H1 (cell line): ENCODE results near the gene MGMT. TPM values are rescaled to one million over a fixed set of nuclear protein-coding genes. Genes with fewer than 3 reads are reported as not detected.

Experiments
- CTCF ChIA-PET: fragments of 300-600 bp; sonication (Branson Sonifier 250); formaldehyde crosslinking; loops from one replicate; lab custom pipeline; 2021; ENCODE audit not compliant: partially characterized antibody; lab: Charles Lee
- POLR2A ChIA-PET: fragments of 300-600 bp; sonication (Branson Sonifier 250); formaldehyde crosslinking; loops from one replicate; lab custom pipeline; 2021; ENCODE audit warnings: inconsistent platforms; ENCODE audit not compliant: partially characterized antibody; lab: Charles Lee
- DNase-seq, 2 experiments: peaks; one replicate each; pipeline versions ENCODE4 v3.0.0 to v3.0.0-alpha.2; 2010 to 2022; ENCODE audit warnings: low spot score in 2 of 2, low read depth in 1 of 2, mixed read lengths in 1 of 2
- FAIRE-seq: peaks from 2 replicates; lab custom pipeline; 2011; peaks lifted over from hg19 to GRCh38; lab: Jason Lieb, UNC
- H2AFZ ChIP-seq: 2 replicates; pipeline ENCODE4 v1.8.1; 2012; ENCODE audit warnings: low read length, inconsistent platforms
- H2AK5ac ChIP-seq: 2 replicates; pipeline ENCODE4 v1.6.1; 2013; ENCODE audit warnings: low read depth, low read length
- H2BK120ac ChIP-seq: replicated peaks from 2 replicates; pipeline ENCODE3; 2013; ENCODE audit warnings: low read depth, low read length, inconsistent platforms
- H2BK12ac ChIP-seq: 2 replicates; pipeline ENCODE4 v1.6.1; 2013; ENCODE audit warnings: low read depth, low read length
- H2BK15ac ChIP-seq: 2 replicates; pipeline ENCODE4 v1.6.1; 2013; ENCODE audit warnings: low read length
- H2BK20ac ChIP-seq: 2 replicates; pipeline ENCODE4 v1.6.1; 2013; ENCODE audit warnings: low read length
- H2BK5ac ChIP-seq: 2 replicates; pipeline ENCODE4 v1.6.1; 2013; ENCODE audit warnings: low read depth, low read length
- H3K14ac ChIP-seq: 2 replicates; pipeline ENCODE4 v1.6.1; 2013; ENCODE audit warnings: inconsistent platforms; ENCODE audit not compliant: insufficient read length
- H3K18ac ChIP-seq: 2 replicates; pipeline ENCODE4 v1.6.1; 2013; ENCODE audit warnings: low read length; ENCODE audit errors: extremely low read depth
- H3K23ac ChIP-seq: 2 replicates; pipeline ENCODE4 v1.6.1; 2013; ENCODE audit warnings: inconsistent platforms; ENCODE audit not compliant: insufficient read length
- H3K23me2 ChIP-seq: 2 replicates; pipeline ENCODE4 v1.6.1; 2013; ENCODE audit warnings: low read depth, low read length
- H3K27ac ChIP-seq: 2 replicates; pipeline ENCODE4 v1.6.1; 2011; ENCODE audit warnings: low read depth, low read length, inconsistent platforms
- H3K27me3 ChIP-seq, 4 experiments: replicated peaks in 1 of 4; 1 replicate in 1 of 4; 2 replicates in 3 of 4; pipeline versions ENCODE4 v1.6.1 to v1.8.1; 2011 to 2013; ENCODE audit warnings: low read length in 3 of 4, mild to moderate bottlenecking in 3 of 4, inconsistent platforms in 2 of 4, mixed read lengths in 2 of 4, moderate library complexity in 1 of 4; ENCODE audit not compliant: control insufficient read depth in 3 of 4, insufficient read depth in 3 of 4; ENCODE audit errors: extremely low read depth in 1 of 4
- H3K36me3 ChIP-seq, 4 experiments: 2 replicates each; pipeline versions ENCODE4 v1.6.1 to v1.8.1; 2011 to 2013; ENCODE audit warnings: mild to moderate bottlenecking in 4 of 4, low read length in 3 of 4, moderate library complexity in 2 of 4, control low read depth in 1 of 4, inconsistent platforms in 1 of 4; ENCODE audit not compliant: insufficient read depth in 4 of 4, control insufficient read depth in 2 of 4
- H3K4ac ChIP-seq: replicated peaks from 2 replicates; pipeline ENCODE3; 2013; ENCODE audit warnings: low read length, low read depth, mixed read lengths, inconsistent platforms; ENCODE audit not compliant: insufficient read length
- H3K4me1 ChIP-seq, 4 experiments: replicated peaks in 1 of 4; 1 replicate in 1 of 4; 2 replicates in 3 of 4; pipeline versions ENCODE4 v1.6.1 to v1.8.1; 2011 to 2013; ENCODE audit warnings: low read length in 3 of 4, inconsistent platforms in 2 of 4, mixed read lengths in 1 of 4; ENCODE audit not compliant: insufficient read depth in 4 of 4, control insufficient read depth in 3 of 4
- H3K4me2 ChIP-seq, 2 experiments: 2 replicates each; pipeline versions ENCODE4 v1.6.1 to v1.8.1; 2011 to 2013; ENCODE audit warnings: low read depth in 2 of 2, low read length in 2 of 2, control low read depth in 1 of 2, inconsistent platforms in 1 of 2, mild to moderate bottlenecking in 1 of 2; ENCODE audit not compliant: insufficient read depth in 1 of 2
- H3K4me3 ChIP-seq, 4 experiments: fragments of 200-600, 300-600 bp in 1 of 4; sonication (generic), shearing (Covaris generic), sonication (Bioruptor Twin) in 1 of 4; 2 replicates each; pipeline versions ENCODE4 v1.5.1 to v1.8.1; 2011 to 2016; ENCODE audit warnings: low read length in 4 of 4, low read depth in 3 of 4, control low read depth in 2 of 4, inconsistent platforms in 2 of 4, mild to moderate bottlenecking in 2 of 4, mixed read lengths in 1 of 4, moderate library complexity in 1 of 4; ENCODE audit not compliant: insufficient read depth in 2 of 4; ENCODE audit errors: extremely low read depth in 1 of 4
- H3K56ac ChIP-seq: replicated peaks from 2 replicates; pipeline ENCODE3; 2013; ENCODE audit warnings: low read depth, mild to moderate bottlenecking, mixed read lengths, low read length, inconsistent platforms; ENCODE audit not compliant: insufficient read length
- H3K79me1 ChIP-seq: 2 replicates; pipeline ENCODE4 v1.6.1; 2013; ENCODE audit warnings: low read depth, low read length, control low read depth
- H3K79me2 ChIP-seq, 2 experiments: 2 replicates each; pipeline versions ENCODE4 v1.6.1 to v1.8.1; 2012 to 2013; ENCODE audit warnings: low read length in 2 of 2, mild to moderate bottlenecking in 2 of 2, inconsistent platforms in 1 of 2; ENCODE audit not compliant: insufficient read depth in 2 of 2, control insufficient read depth in 1 of 2
- H3K9ac ChIP-seq, 4 experiments: replicated peaks in 1 of 4; 1 replicate in 1 of 4; 2 replicates in 3 of 4; pipeline versions ENCODE4 v1.6.1 to v1.8.1; 2011 to 2013; ENCODE audit warnings: low read depth in 3 of 4, low read length in 3 of 4, control low read depth in 2 of 4, mild to moderate bottlenecking in 2 of 4, moderate library complexity in 2 of 4, inconsistent platforms in 1 of 4; ENCODE audit errors: extremely low read depth in 1 of 4
- H3K9me3 ChIP-seq, 2 experiments: 2 replicates each; pipeline versions ENCODE4 v1.6.1 to v1.8.1; 2012 to 2013; ENCODE audit warnings: mild to moderate bottlenecking in 2 of 2, moderate library complexity in 2 of 2, control low read depth in 1 of 2, inconsistent platforms in 1 of 2, low read depth in 1 of 2, low read length in 1 of 2, mixed read lengths in 1 of 2; ENCODE audit not compliant: insufficient read depth in 2 of 2
- H4K20me1 ChIP-seq, 2 experiments: replicated peaks in 1 of 2; 2 replicates each; pipeline versions ENCODE3 to v1.8.1; 2011 to 2013; ENCODE audit warnings: inconsistent platforms in 2 of 2, low read length in 2 of 2, mild to moderate bottlenecking in 1 of 2; ENCODE audit not compliant: insufficient read depth in 2 of 2, control insufficient read depth in 1 of 2
- H4K5ac ChIP-seq: 2 replicates; pipeline ENCODE4 v1.6.1; 2013; ENCODE audit warnings: low read length, low read depth, mixed read lengths, inconsistent platforms; ENCODE audit not compliant: insufficient read length
- H4K8ac ChIP-seq: 2 replicates; pipeline ENCODE4 v1.8.0; 2013; ENCODE audit warnings: mild to moderate bottlenecking, moderate library complexity, low read length, inconsistent platforms; ENCODE audit not compliant: insufficient read depth; ENCODE audit errors: extremely low read depth
- H4K91ac ChIP-seq: replicated peaks from 2 replicates; pipeline ENCODE3; 2013; ENCODE audit warnings: low read length, mixed read lengths, inconsistent platforms; ENCODE audit not compliant: insufficient read length
- ATF2 ChIP-seq: IDR thresholded peaks from 2 replicates; pipeline ENCODE4 v1.6.1; 2012; ENCODE audit warnings: low read length, inconsistent platforms
- CBX5 ChIP-seq: fragments of 300-800, 300-1000 bp; sonication (generic); IDR thresholded peaks from 2 replicates; pipeline ENCODE4 v1.7.1; 2016; ENCODE audit warnings: antibody characterized with exemption, low read length, low read depth
- MAFK ChIP-seq: IDR thresholded peaks from 2 replicates; pipeline ENCODE4 v1.6.1; 2012; ENCODE audit warnings: low read depth, mild to moderate bottlenecking, improper control_type of control experiment, low read length
- SP1 ChIP-seq: IDR thresholded peaks from 2 replicates; pipeline ENCODE4 v1.6.1; 2011; ENCODE audit warnings: low read depth, low read length
- SP2 ChIP-seq: IDR thresholded peaks from 2 replicates; pipeline ENCODE4 v1.6.1; 2012; ENCODE audit warnings: mild to moderate bottlenecking, low read length, inconsistent platforms
- TAF7 ChIP-seq: optimal IDR thresholded peaks from 2 replicates; pipeline ENCODE3; 2011; ENCODE audit warnings: low read depth, mild to moderate bottlenecking, inconsistent platforms, low read length, moderate library complexity, borderline replicate concordance
- TBP ChIP-seq: IDR thresholded peaks from 2 replicates; pipeline ENCODE4 v1.6.1; 2011; ENCODE audit warnings: low read depth, low read length, improper control_type of control experiment
- USF2 ChIP-seq: IDR thresholded peaks from 2 replicates; pipeline ENCODE4 v1.6.1; 2011; ENCODE audit warnings: low read length, improper control_type of control experiment
- YY1 ChIP-seq: IDR thresholded peaks from 2 replicates; pipeline ENCODE4 v1.6.1; 2011; ENCODE audit warnings: low read depth, mild to moderate bottlenecking, low read length
- WGBS, 2 experiments: shearing (Covaris generic) in 1 of 2; methylation state at CpG; one replicate each; pipeline versions ENCODE4 v1.1.6 to v1.1.7; 2013 to 2015; ENCODE audit warnings: low lambda C conversion rate in 2 of 2, mixed read lengths in 2 of 2, inconsistent platforms in 1 of 2, low coverage in 1 of 2, missing lambda C conversion rate in 1 of 2; ENCODE audit not compliant: insufficient replicate concordance in 2 of 2, insufficient coverage in 1 of 2, insufficient read length in 1 of 2; ENCODE audit errors: extremely low coverage in 1 of 2, missing lambda C conversion rate in 1 of 2; 5-methylcytosine and 5-hydroxymethylcytosine counted together
- polyA plus RNA-seq, 7 experiments: library from polyadenylated mRNA; depleted of rRNA in 3 of 7; stranded (reverse) in 5 of 7; unstranded in 2 of 7; fragments of >200 nt in 5 of 7; fragments of 200-250 nt in 2 of 7; gene quantifications; 1 replicate in 5 of 7; 2 replicates in 1 of 7; 4 replicates in 1 of 7; pipeline versions ENCODE4 v1.2.1 to v1.2.3, GENCODE V29; 2011 to 2013; ENCODE audit warnings: missing spikeins in 2 of 7, mixed read lengths in 2 of 7
- total RNA-seq: library from RNA; stranded (reverse); fragmentation: NEBNext Ultra II Directional; extraction: Animal tissue kit (Norgen Biotek cat#: 25700); gene quantifications from 2 replicates; pipeline ENCODE4 v1.2.1, GENCODE V29; 2021

The MGMT gene
- total and polyA plus RNA-seq, 2 of the 8 experiments (the other 6 are each of a cell fraction or from before 2014, with no cell fraction given) = 9.9 to 10.7 TPM

GRCh38 chr10:129594811-129595210 lies 127.8 kb downstream of the MGMT start:
- H3K56ac ChIP-seq = no peak overlapping the region
- H2AFZ ChIP-seq = no peak overlapping the region
- no peaks in the 10 kb centered on the region for H3K27me3 ChIP-seq
- no peak overlapping the region for H4K5ac ChIP-seq
- no peak overlapping the region; the same call in 1 of the 2 replicates for H2BK5ac ChIP-seq
- no peaks in the 10 kb centered on the region for H3K79me2 ChIP-seq
- H3K14ac ChIP-seq = no peak overlapping the region
- H3K4me1 ChIP-seq = no peaks in the 10 kb centered on the region
- DNase-seq = no peak
- no peak overlapping the region for H3K4ac ChIP-seq
- H3K79me1 ChIP-seq = no peaks in the 10 kb centered on the region
- WGBS, 2 experiments = 92% methylated on average over 14 of the region's 15 CpGs; no CpG with 5 or more reads in 1 of the 2 experiments
- H3K18ac ChIP-seq = no peak overlapping the region
- H3K27ac ChIP-seq = no peak overlapping the region
- no peak overlapping the region for H2AK5ac ChIP-seq
- H3K23me2 ChIP-seq = no peaks in the 10 kb centered on the region
- H3K23ac ChIP-seq = no peak overlapping the region
- H2BK120ac ChIP-seq = no peak overlapping the region
- no peak overlapping the region for H4K91ac ChIP-seq
- FAIRE-seq = no peak
- CTCF ChIA-PET = interaction anchor here (1.7 kb wide), 1 partner anchor 9 kb away, joined by 4 read pairs; no protein-coding TSS in a partner anchor
- no peak overlapping the region for H2BK12ac ChIP-seq
- H3K36me3 ChIP-seq = no peaks in the 10 kb centered on the region
- H2BK15ac ChIP-seq = no peak overlapping the region
- no peak for TF ChIP-seq ATF2
- no peak for TF ChIP-seq SP2
- TF ChIP-seq USF2 = no peak
- no peak for TF ChIP-seq TAF7
- TF ChIP-seq YY1 = no peak
- TF ChIP-seq TBP = no peak
- no peak for TF ChIP-seq MAFK
- TF ChIP-seq CBX5 = no peak
- TF ChIP-seq SP1 = no peak
- POLR2A ChIA-PET = no interaction called here
- no peak overlapping the region for H2BK20ac ChIP-seq
- H3K4me3 ChIP-seq = no peak overlapping the region
- no peak overlapping the region for H3K9ac ChIP-seq
- no peak overlapping the region for H4K8ac ChIP-seq
- H3K9me3 ChIP-seq = peaks cover 0 to 1% of the 10 kb centered on the region in 2 experiments; a peak in 1 of 4 replicates
- no peak overlapping the region for H3K4me2 ChIP-seq
- H4K20me1 ChIP-seq = no peaks in the 10 kb centered on the region
